Measurements from ENCODE around the gene LY6G5C. TPM values are rescaled to one million over a fixed set of nuclear protein-coding genes. Genes with fewer than 3 reads are reported as not detected.
A peak's percentile ranks its signal among the peaks of the same experiment; 100 is the strongest.

The LY6G5C gene
- total and polyA plus RNA-seq, 9 of the 15 experiments (the other 6 are each of a cell fraction or from before 2014, with no cell fraction given) = 0.10 to 0.67 (median 0.46) TPM; not detected in 4

GRCh38 chr6:31665501-31666336, 15.1 kb downstream of the LY6G5C start, which contains the start of gene CSNK2B (continued):
- TF ChIP-seq KDM5B (IDR thresholded peaks at IDR 0.05; ENCODE audit: insufficient replicate concordance, low read depth, low read length) = peak; percentile 92
- TF ChIP-seq ZNF592 (IDR thresholded peaks at IDR 0.05) = no peak
- peak; percentile 27; the same call in 1 of the 2 replicates for TF ChIP-seq NCOA1 (IDR thresholded peaks at IDR 0.05; ENCODE audit: low read depth)
- TF ChIP-seq MYNN (IDR thresholded peaks at IDR 0.05) = no peak
- no peak for TF ChIP-seq MYNN (CRISPR knock-in tag; IDR thresholded peaks at IDR 0.05)
- TF ChIP-seq PRDM10 (IDR thresholded peaks at IDR 0.05; ENCODE audit: partially characterized antibody) = no peak
- TF ChIP-seq ZNF75A (CRISPR knock-in tag; IDR thresholded peaks at IDR 0.05) = no peak
- TF ChIP-seq MEF2A (IDR thresholded peaks at IDR 0.05; ENCODE audit: control insufficient read depth, low read depth, low read length) = peak; percentile 3; the same call in 1 of the 2 replicates
- no peak for TF ChIP-seq ZNF239 (CRISPR knock-in tag; IDR thresholded peaks at IDR 0.05)
- 0 out of 2 replicates have a peak, but pooled peaks have one; percentile 20 for TF ChIP-seq ZNF408 (CRISPR knock-in tag; IDR thresholded peaks at IDR 0.05; ENCODE audit: low read depth)
- TF ChIP-seq ZNF316 (IDR thresholded peaks at IDR 0.05) = no peak; the same call in 1 of the 2 replicates
- peak; percentile 89 for TF ChIP-seq HDAC2 (IDR thresholded peaks at IDR 0.05)
- TF ChIP-seq ARID4B (CRISPR knock-in tag; IDR thresholded peaks at IDR 0.05) = peak; percentile 30
- peak; percentile 67 for TF ChIP-seq SPI1 (IDR thresholded peaks at IDR 0.05; ENCODE audit: borderline replicate concordance, low read depth, low read length)
- TF ChIP-seq ZKSCAN3 (CRISPR knock-in tag; IDR thresholded peaks at IDR 0.05) = no peak
- peak; percentile 69; the same call in 1 of the 2 replicates for TF ChIP-seq HIVEP1 (CRISPR knock-in tag; IDR thresholded peaks at IDR 0.05)
